ENCODE data around the gene GRID1.

The GRID1 gene

GRCh38 chr10:85602306-85602705 is 764.3 kb downstream of the GRID1 start:
- POLR2A ChIA-PET: no interaction called here
- Histone ChIP-seq H3K4me3 (ENCODE audit: low read depth, low read length) (no peak overlapping the region), H3K4me1 (ENCODE audit: control insufficient read depth, insufficient read depth, low read length) (no peaks in the 10 kb centered on the region), H3K36me3 (ENCODE audit: control insufficient read depth in 2 of 2, insufficient read depth in 1 of 2, low read length in 2 of 2) (no peaks in the 10 kb centered on the region), H3K9me3 (ENCODE audit: control insufficient read depth, insufficient read depth, low read depth, low read length) (no peaks in the 10 kb centered on the region), H3K27ac (ENCODE audit: extremely low read depth, low read depth, low read length) (no peak overlapping the region)
- TF ChIP-seq GFI1B (tag by site-specific recombination; IDR thresholded peaks at IDR 0.05) (no peak), ZNF449 (tag by site-specific recombination; IDR thresholded peaks at IDR 0.05) (no peak), ZNF274 (IDR thresholded peaks at IDR 0.05; ENCODE audit: low read length) (no peak), ZNF274 (tag by site-specific recombination; IDR thresholded peaks at IDR 0.05; ENCODE audit: borderline replicate concordance) (no peak), WT1 (tag by site-specific recombination; IDR thresholded peaks at IDR 0.05) (no peak)
- CTCF ChIA-PET: interaction anchor here (0.5 kb wide), 1 partner anchor 31 kb away, joined by 3 read pairs; no protein-coding TSS in a partner anchor

DNA sequence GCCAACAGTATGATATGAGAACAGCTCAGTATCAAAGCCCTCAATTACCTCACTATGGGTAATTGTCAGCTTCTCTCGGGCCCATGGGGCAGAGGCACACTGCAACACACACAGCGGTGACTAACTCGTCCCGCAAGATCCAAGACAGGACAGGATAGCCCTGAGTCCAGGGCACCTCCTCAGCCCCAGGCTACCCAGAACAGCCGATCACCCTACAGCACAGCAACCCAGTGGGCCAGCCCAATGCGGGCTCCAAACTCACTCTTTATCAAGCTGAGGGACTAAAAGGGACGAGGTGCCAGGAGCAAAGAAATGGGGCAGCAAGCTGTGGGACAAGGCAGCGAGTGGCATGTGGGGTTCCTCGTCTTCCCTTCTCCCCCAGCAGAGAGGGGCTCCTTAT is 765.1 kb downstream of the GRID1 start:
- no peaks in the 10 kb centered on the region for H3K4me1 ChIP-seq (ENCODE audit: control insufficient read depth, insufficient read depth, low read length)
- no peaks in the 10 kb centered on the region for H3K36me3 ChIP-seq (ENCODE audit: control insufficient read depth in 2 of 2, insufficient read depth in 1 of 2, low read length in 2 of 2)
- no peaks in the 10 kb centered on the region for H3K9me3 ChIP-seq (ENCODE audit: control insufficient read depth, insufficient read depth, low read depth, low read length)
- POLR2A ChIA-PET: no interaction called here
- TF ChIP-seq ZNF202 (tag by site-specific recombination; IDR thresholded peaks at IDR 0.05; ENCODE audit: borderline replicate concordance) (no peak), ZNF391 (tag by site-specific recombination; IDR thresholded peaks at IDR 0.05; ENCODE audit: borderline replicate concordance, low read depth) (no peak), ZNF112 (tag by site-specific recombination; IDR thresholded peaks at IDR 0.05) (no peak), PRDM1 (tag by site-specific recombination; IDR thresholded peaks at IDR 0.05) (no peak), ZNF366 (tag by site-specific recombination; conservative IDR thresholded peaks at IDR 0.05) (no peak), ZBTB48 (tag by site-specific recombination; IDR thresholded peaks at IDR 0.05) (no peak), ZBTB49 (tag by site-specific recombination; IDR thresholded peaks at IDR 0.05; ENCODE audit: low read depth) (no peak), ZNF175 (tag by site-specific recombination; IDR thresholded peaks at IDR 0.05) (no peak), ZFP41 (tag by site-specific recombination; IDR thresholded peaks at IDR 0.05; ENCODE audit: borderline replicate concordance) (no peak), TRIM28 (IDR thresholded peaks at IDR 0.05; ENCODE audit: borderline replicate concordance, low read length) (no peak), WT1 (tag by site-specific recombination; IDR thresholded peaks at IDR 0.05) (no peak), ZNF76 (tag by site-specific recombination; IDR thresholded peaks at IDR 0.05; ENCODE audit: borderline replicate concordance, low read depth) (no peak), INSM2 (tag by site-specific recombination; IDR thresholded peaks at IDR 0.05) (no peak), ZNF10 (tag by site-specific recombination; IDR thresholded peaks at IDR 0.05) (no peak), ZNF416 (tag by site-specific recombination; IDR thresholded peaks at IDR 0.05) (no peak), ZNF530 (tag by site-specific recombination; IDR thresholded peaks at IDR 0.05; ENCODE audit: low read depth) (no peak)
- TF ChIP-seq, protein P1, sequence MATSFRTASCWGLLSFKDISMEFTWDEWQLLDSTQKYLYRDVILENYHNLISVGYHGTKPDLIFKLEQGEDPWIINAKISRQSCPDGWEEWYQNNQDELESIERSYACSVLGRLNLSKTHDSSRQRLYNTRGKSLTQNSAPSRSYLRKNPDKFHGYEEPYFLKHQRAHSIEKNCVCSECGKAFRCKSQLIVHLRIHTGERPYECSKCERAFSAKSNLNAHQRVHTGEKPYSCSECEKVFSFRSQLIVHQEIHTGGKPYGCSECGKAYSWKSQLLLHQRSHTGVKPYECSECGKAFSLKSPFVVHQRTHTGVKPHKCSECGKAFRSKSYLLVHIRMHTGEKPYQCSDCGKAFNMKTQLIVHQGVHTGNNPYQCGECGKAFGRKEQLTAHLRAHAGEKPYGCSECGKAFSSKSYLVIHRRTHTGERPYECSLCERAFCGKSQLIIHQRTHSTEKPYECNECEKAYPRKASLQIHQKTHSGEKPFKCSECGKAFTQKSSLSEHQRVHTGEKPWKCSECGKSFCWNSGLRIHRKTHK (tag by site-specific recombination; IDR thresholded peaks at IDR 0.05): no peak
- no peak overlapping the region for H3K4me3 ChIP-seq (ENCODE audit: low read depth, low read length)
- H3K27ac ChIP-seq (ENCODE audit: extremely low read depth, low read depth, low read length): no peak overlapping the region
- CTCF ChIA-PET: interaction anchor here (0.5 kb wide), 1 partner anchor 11 kb away, joined by 4 read pairs; no protein-coding TSS in a partner anchor
